HEK293T (cell line): ENCODE measurements around the gene MAD2L2.

Source experiments
- ARNT ChIP-seq: fragments of 450-650 bp; IDR thresholded peaks from 2 replicates; pipeline ENCODE4 v1.6.1; 2017; ENCODE audit warnings: mild to moderate bottlenecking
- BHLHE40 ChIP-seq: fragments of 450-650 bp; IDR thresholded peaks from 2 replicates; pipeline ENCODE4 v1.6.1; 2016; ENCODE audit warnings: mild to moderate bottlenecking, moderate library complexity, borderline replicate concordance
- CTBP1 ChIP-seq: fragments of 450-650 bp; IDR thresholded peaks from 2 replicates; pipeline ENCODE4 v1.6.1; 2016; ENCODE audit warnings: borderline replicate concordance
- ELF4 ChIP-seq: fragments of 450-650 bp; IDR thresholded peaks from 2 replicates; pipeline ENCODE4 v1.6.1; 2017; ENCODE audit warnings: antibody characterized with exemption
- FOXA1 ChIP-seq: fragments of 450-650 bp; IDR thresholded peaks from 2 replicates; pipeline ENCODE4 v1.6.1; 2016; ENCODE audit warnings: mild to moderate bottlenecking
- FOXK2 ChIP-seq: fragments of 450-650 bp; IDR thresholded peaks from 2 replicates; pipeline ENCODE4 v1.6.1; 2016; ENCODE audit warnings: mild to moderate bottlenecking
- FOXM1 ChIP-seq: fragments of 450-650 bp; IDR thresholded peaks from 2 replicates; pipeline ENCODE4 v1.6.1; 2017; ENCODE audit warnings: mild to moderate bottlenecking, borderline replicate concordance
- L3MBTL2 ChIP-seq: fragments of 450-650 bp; conservative IDR thresholded peaks from 2 replicates; pipeline ENCODE4 v1.6.1; 2016; ENCODE audit warnings: mild to moderate bottlenecking
- SP1 ChIP-seq: fragments of 450-650 bp; IDR thresholded peaks from 2 replicates; pipeline ENCODE4 v1.6.1; 2017
- SUZ12 ChIP-seq: fragments of 450-650 bp; IDR thresholded peaks from 2 replicates; pipeline ENCODE4 v1.6.1; 2016; ENCODE audit warnings: mild to moderate bottlenecking
- TARDBP ChIP-seq: fragments of 450-650 bp; IDR thresholded peaks from 2 replicates; pipeline ENCODE4 v1.6.1; 2016
- ZNF384 ChIP-seq: fragments of 450-650 bp; IDR thresholded peaks from 2 replicates; pipeline ENCODE4 v1.6.1; 2016

DNA sequence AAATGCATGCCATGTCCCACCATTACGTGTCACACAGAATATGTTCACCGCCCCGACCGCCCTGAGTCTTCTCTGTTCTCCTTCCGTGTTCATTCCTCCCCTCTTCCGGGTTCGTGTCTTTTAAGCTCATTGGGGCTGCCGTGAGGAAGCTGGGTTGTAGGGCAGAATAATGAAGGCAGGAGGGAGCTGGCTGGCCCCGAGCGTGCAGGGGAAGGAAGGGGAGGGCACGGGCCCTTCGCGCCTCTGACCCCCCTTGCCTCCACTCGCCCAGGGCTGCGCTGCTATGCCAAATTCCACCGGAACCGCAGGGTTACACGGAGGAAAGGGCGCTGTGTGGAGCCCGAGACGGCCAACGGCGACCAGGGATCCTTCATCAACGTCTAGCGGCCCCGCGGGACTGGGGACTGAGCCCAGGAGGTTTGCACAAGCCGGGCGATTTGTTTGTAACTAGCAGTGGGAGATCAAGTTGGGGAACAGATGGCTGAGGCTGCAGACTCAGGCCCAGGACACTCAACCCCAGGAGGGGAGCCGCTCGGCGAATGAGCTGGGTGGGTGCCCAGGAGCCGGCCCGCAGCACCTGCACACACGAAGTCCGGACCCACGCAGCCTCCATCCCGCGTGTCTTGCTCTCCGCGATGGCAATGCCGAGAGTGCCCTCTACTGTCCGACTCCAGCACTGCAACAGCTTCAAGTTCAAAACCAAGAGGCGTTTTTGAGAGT lies 38.5 kb upstream of the MAD2L2 start:
- TF ChIP-seq SP1, result no peak
- TF ChIP-seq ZNF384, result no peak
- no peak for TF ChIP-seq CTBP1
- no peak for TF ChIP-seq BHLHE40
- TF ChIP-seq SUZ12, result no peak
- TF ChIP-seq ELF4, result no peak
- peak; percentile 91 for TF ChIP-seq L3MBTL2
- TF ChIP-seq FOXM1, result no peak
- TF ChIP-seq TARDBP, result peak; percentile 83
- no peak for TF ChIP-seq FOXA1
- TF ChIP-seq ARNT, result no peak
- no peak for TF ChIP-seq FOXK2
